Breast epithelium (tissue), 3 donors: ENCODE measurements around the gene WASF3.

Experiments
- CTCF ChIP-seq, 3 donors: fragments of 450-650 bp; IDR thresholded peaks; one replicate each; pipeline ENCODE4 v1.5.1; 2016 to 2017; ENCODE audit warnings: antibody characterized with exemption in 3 of 3, mild to moderate bottlenecking in 3 of 3, moderate library complexity in 3 of 3
- POLR2A ChIP-seq: fragments of 450-650 bp; IDR thresholded peaks from one replicate; pipeline ENCODE4 v1.6.1; 2016; ENCODE audit warnings: antibody characterized with exemption, mild to moderate bottlenecking, moderate library complexity

GRCh38 chr13:26710166-26710565 is 152.7 kb downstream of the WASF3 start:
- TF ChIP-seq CTCF (IDR thresholded peaks at IDR 0.05) (no peak), POLR2A (no peak)
